Measurements from ENCODE around the gene MPPED2.

Gene MPPED2

DNA sequence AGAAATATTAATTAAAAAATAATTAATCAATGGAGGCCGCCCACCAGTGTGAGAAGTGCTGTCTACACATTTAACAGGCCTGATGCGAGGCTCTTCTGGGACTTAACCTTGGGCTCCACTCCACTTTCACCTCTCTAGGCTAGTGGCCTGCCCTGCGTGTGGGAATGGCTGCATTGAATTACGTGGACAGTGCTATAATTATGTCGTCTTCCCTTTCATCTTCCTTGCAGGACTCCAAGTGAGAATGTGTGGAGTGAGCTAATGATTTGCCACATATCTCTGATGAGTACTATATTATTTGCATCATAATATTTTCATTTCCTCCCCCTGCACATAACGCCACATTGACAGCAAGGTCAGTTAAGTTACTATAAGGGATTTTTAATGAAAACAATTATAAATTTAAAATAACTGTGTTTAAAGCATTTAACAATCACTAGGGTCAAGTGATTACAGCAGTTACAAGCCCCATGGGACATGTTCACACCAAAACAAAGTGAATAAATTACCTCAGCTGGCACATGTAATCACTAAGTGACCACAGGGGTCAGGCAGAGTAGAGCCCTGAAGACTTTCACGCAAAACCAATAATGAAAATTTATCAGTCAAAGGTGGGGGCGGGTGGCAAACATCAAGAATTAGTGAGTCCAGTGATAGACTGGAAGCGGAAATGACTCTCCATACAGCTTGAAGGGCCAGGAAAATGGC, 63.5 kb downstream of the MPPED2 start:
- DNase-seq (ENCODE audit: low read depth): no peak
- no peak overlapping the region for H3K4me3 ChIP-seq (ENCODE audit: low read depth, low read length)
- TF ChIP-seq, protein P1, sequence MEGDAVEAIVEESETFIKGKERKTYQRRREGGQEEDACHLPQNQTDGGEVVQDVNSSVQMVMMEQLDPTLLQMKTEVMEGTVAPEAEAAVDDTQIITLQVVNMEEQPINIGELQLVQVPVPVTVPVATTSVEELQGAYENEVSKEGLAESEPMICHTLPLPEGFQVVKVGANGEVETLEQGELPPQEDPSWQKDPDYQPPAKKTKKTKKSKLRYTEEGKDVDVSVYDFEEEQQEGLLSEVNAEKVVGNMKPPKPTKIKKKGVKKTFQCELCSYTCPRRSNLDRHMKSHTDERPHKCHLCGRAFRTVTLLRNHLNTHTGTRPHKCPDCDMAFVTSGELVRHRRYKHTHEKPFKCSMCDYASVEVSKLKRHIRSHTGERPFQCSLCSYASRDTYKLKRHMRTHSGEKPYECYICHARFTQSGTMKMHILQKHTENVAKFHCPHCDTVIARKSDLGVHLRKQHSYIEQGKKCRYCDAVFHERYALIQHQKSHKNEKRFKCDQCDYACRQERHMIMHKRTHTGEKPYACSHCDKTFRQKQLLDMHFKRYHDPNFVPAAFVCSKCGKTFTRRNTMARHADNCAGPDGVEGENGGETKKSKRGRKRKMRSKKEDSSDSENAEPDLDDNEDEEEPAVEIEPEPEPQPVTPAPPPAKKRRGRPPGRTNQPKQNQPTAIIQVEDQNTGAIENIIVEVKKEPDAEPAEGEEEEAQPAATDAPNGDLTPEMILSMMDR (IDR thresholded peaks at IDR 0.05; ENCODE audit: low read depth, low read length, missing control alignments): no peak
- in situ Hi-C loops (cut with HindIII; ENCODE audit: low sequenced_read_pairs): no loop called here

DNA sequence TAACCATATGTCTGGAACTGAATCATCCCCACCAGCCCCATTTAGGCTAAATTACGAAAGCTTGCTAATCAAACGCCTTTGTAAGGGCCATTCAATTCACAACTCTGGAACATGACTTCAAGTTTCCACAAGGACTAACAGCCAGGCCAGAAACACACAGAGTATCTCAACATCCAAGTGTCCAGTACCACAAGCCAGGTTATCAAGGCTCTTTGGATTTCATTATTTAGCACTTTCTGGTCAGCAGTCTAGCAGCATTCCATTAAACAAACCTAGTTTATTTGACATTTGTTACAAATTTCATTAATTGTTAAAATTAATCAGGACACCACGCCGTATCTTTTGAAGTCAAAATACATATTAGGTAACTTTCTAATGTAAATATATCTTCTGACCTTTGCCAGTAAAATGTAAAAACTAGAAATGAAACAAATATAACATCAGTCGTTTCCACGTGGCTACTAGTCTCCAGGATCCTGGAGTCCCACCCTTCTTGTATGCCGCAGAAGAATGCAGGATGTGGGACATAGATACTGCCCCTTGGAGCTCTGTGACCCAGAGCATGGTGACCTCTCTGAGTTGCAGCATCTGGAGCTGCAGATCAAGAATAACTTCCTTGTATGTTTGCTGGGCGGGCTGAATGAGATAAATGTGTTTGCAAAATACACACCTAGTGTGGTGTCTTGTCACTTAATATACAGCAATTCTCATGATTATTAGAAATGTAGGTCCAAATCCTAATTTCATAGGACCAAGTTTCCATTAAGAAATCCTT, 64.7 kb downstream of the MPPED2 start:
- TF ChIP-seq, protein P1 (IDR thresholded peaks at IDR 0.05; ENCODE audit: low read depth, low read length, missing control alignments): no peak
- in situ Hi-C loops (cut with HindIII; ENCODE audit: low sequenced_read_pairs): no loop called here
- no peak for DNase-seq (ENCODE audit: low read depth)

DNA sequence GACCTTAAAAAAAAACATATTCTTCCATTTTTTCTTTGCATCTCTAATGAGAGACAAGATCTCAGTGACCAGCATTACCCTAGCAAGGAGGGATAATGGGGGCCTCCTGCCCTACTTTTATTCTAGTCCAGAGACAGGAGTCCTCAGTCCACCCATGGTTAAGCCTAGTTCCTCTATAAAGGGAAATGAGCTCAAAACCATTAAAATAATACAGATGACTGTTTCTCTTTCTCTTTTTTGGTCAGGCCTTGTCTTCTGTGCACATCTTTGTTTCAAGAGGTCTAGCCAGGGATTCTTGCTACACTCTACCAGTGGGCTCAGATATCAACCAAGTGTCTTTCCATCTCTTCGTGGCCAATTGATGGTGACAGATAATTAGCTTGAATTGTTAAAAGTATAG, 73.1 kb downstream of the MPPED2 start:
- in situ Hi-C loops (cut with HindIII; ENCODE audit: low sequenced_read_pairs): no loop called here

More for the DNA sequence above, 64.7 kb downstream of the MPPED2 start:
- no peak overlapping the region for H3K4me3 ChIP-seq (ENCODE audit: low read depth, low read length)

DNA sequence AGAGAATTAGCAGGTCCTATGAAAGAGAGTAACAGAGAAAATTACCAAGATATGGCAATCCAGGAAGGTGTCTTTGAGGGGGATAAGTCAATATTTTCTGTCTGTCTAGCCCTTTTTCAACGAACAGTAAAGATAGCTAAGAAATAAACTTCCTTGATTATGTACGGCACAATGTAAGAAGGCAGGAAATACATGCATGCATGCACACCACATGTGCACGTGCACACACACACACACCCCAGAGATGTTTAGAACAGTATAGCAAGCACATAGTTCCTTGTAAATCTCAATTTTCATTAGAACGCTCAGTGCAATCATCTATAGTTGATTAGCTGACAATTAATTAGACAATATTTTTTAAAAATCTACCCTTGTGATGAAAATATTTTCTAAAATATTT, 74.7 kb downstream of the MPPED2 start:
- in situ Hi-C loops (cut with HindIII; ENCODE audit: low sequenced_read_pairs): no loop called here
- no peak overlapping the region for H3K4me3 ChIP-seq (ENCODE audit: low read depth, low read length)
- no peak for DNase-seq (ENCODE audit: low read depth)
- TF ChIP-seq, protein P1 (IDR thresholded peaks at IDR 0.05; ENCODE audit: low read depth, low read length, missing control alignments): no peak

More for the DNA sequence above, 73.1 kb downstream of the MPPED2 start:
- DNase-seq (ENCODE audit: low read depth): no peak
- TF ChIP-seq, protein P1 (IDR thresholded peaks at IDR 0.05; ENCODE audit: low read depth, low read length, missing control alignments): no peak
- H3K4me3 ChIP-seq (ENCODE audit: low read depth, low read length): no peak overlapping the region

DNA sequence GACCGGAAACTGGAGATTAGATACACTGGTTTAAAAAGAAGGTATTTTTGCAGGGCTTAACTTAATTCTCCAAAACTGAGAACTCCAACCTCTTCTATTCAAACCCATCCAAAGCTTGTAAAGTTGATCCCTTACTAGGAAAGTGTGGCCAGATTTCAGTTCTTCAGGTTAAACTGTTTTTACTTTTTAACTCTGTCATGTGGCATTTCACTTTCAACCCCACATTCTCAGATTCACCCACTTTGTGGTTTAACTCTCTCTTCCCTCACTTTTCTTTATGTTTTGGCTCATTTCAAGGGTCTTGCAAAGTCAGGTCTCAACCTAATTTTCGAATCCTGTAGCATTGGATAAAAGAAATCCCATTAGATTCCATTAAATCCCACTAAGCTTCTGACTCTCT, 75.4 kb downstream of the MPPED2 start:
- TF ChIP-seq, protein P1 (IDR thresholded peaks at IDR 0.05; ENCODE audit: low read depth, low read length, missing control alignments): no peak
- in situ Hi-C loops (cut with HindIII; ENCODE audit: low sequenced_read_pairs): no loop called here
- no peak overlapping the region for H3K4me3 ChIP-seq (ENCODE audit: low read depth, low read length)
- no peak for DNase-seq (ENCODE audit: low read depth)

DNA sequence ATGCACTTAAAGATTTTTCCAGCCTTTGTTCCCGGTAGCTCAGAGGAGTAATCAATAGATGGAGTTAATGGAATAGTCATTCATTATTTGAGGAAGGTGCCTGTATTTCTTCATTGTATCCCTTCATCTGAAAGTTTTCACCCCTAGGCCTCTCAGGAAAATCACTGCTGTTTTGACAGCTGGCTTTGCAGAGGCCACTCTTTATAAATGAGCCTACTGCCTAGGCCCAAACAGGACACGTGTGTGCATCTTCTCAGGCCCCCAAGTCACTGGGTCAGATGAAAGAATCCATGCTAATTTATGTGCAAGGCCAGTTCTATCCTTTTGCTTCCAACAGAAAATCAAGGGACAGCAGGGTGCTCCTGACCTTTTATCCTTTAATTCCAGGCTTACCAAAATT, 76.8 kb downstream of the MPPED2 start:
- in situ Hi-C loops (cut with HindIII; ENCODE audit: low sequenced_read_pairs): no loop called here
- no peak overlapping the region for H3K4me3 ChIP-seq (ENCODE audit: low read depth, low read length)
- DNase-seq (ENCODE audit: low read depth): no peak
- TF ChIP-seq, protein P1 (IDR thresholded peaks at IDR 0.05; ENCODE audit: low read depth, low read length, missing control alignments): no peak

Data from astrocyte of the cerebellum (primary cell).